GM12878 (cell line): ENCODE measurements around the gene SLC44A4. TPM values are rescaled to one million over a fixed set of nuclear protein-coding genes. Genes with fewer than 3 reads are reported as not detected.
A peak's percentile ranks its signal among the peaks of the same experiment; 100 is the strongest.

ENCODE experiments used
- BMI1 ChIP-seq: fragments of 450-650 bp; IDR thresholded peaks from 2 replicates; pipeline ENCODE4 v1.6.1; 2016; ENCODE audit warnings: mild to moderate bottlenecking, moderate library complexity, borderline replicate concordance
- CREB1 ChIP-seq: IDR thresholded peaks from 2 replicates; pipeline ENCODE4 v1.6.1; 2012; ENCODE audit warnings: low read depth, mild to moderate bottlenecking, inconsistent platforms
- CREM ChIP-seq: IDR thresholded peaks from 2 replicates; pipeline ENCODE4 v1.6.1; 2014; ENCODE audit warnings: antibody characterized with exemption, low read depth
- DPF2 ChIP-seq: fragments of 450-650 bp; IDR thresholded peaks from 2 replicates; pipeline ENCODE4 v1.6.1; 2017; ENCODE audit warnings: mild to moderate bottlenecking
- ETV6 ChIP-seq, 2 experiments: fragments of 450-650 bp in 1 of 2; IDR thresholded peaks in 1 of 2; conservative IDR thresholded peaks in 1 of 2; 2 replicates each; pipeline ENCODE4 v1.6.1; 2014; ENCODE audit warnings: antibody characterized with exemption in 1 of 2, borderline replicate concordance in 1 of 2, low read depth in 1 of 2, mild to moderate bottlenecking in 1 of 2, moderate library complexity in 1 of 2
- FOXK2 ChIP-seq: fragments of 450-650 bp; IDR thresholded peaks from 2 replicates; pipeline ENCODE4 v1.6.1; 2017; ENCODE audit warnings: mild to moderate bottlenecking, moderate library complexity
- GABPA ChIP-seq: IDR thresholded peaks from 2 replicates; pipeline ENCODE4 v1.6.1; 2014; ENCODE audit warnings: antibody characterized with exemption, low read depth, mild to moderate bottlenecking, inconsistent platforms
- HDAC2 ChIP-seq: fragments of 200-600 bp; sonication (generic); IDR thresholded peaks from 2 replicates; pipeline ENCODE4 v1.6.1; 2017
- LARP7 ChIP-seq: fragments of 450-650 bp; IDR thresholded peaks from 2 replicates; pipeline ENCODE4 v1.6.1; 2017; ENCODE audit warnings: mild to moderate bottlenecking
- MYB ChIP-seq: fragments of 150-350 bp; IDR thresholded peaks from 2 replicates; pipeline ENCODE4 v1.6.1; 2014; ENCODE audit warnings: mild to moderate bottlenecking, low read depth, low read length, borderline replicate concordance
- PRDM15 ChIP-seq: fragments of 450-650 bp; formaldehyde crosslinking; IDR thresholded peaks from 2 replicates; pipeline ENCODE4 v1.4.0; 2020; ENCODE audit warnings: mild to moderate bottlenecking, moderate library complexity
- RUNX3 ChIP-seq: IDR thresholded peaks from 2 replicates; pipeline ENCODE4 v1.6.1; 2012; ENCODE audit warnings: low read length, inconsistent platforms
- SMAD1 ChIP-seq: fragments of 450-650 bp; IDR thresholded peaks from 2 replicates; pipeline ENCODE4 v1.6.1; 2018; ENCODE audit warnings: mild to moderate bottlenecking, low read depth; ENCODE audit not compliant: partially characterized antibody
- SP1 ChIP-seq: IDR thresholded peaks from one replicate; pipeline ENCODE4 v1.6.1; 2011; ENCODE audit warnings: low read depth, low read length
- STAT1 ChIP-seq: fragments of 450-650 bp; conservative IDR thresholded peaks from 2 replicates; pipeline ENCODE4 v1.6.1; 2014; ENCODE audit warnings: antibody characterized with exemption, mild to moderate bottlenecking
- TCF12 ChIP-seq: IDR thresholded peaks from 2 replicates; pipeline ENCODE4 v1.6.1; 2011; ENCODE audit warnings: low read depth, mild to moderate bottlenecking, low read length
- ZNF274 ChIP-seq: IDR thresholded peaks from one replicate; pipeline ENCODE4 v1.8.0; 2011; ENCODE audit not compliant: insufficient read length, insufficient read depth
- polyA plus RNA-seq, 11 experiments: library from polyadenylated mRNA; depleted of rRNA in 4 of 11; unstranded in 6 of 11; stranded (reverse) in 5 of 11; fragments of >200 nt; fragmentation: Nextera tagmentation in 4 of 11; fragmentation: Illumina TruSeq in 1 of 11; extraction: Ambion mirVana in 4 of 11; extraction: Trizol in 1 of 11; gene quantifications; 1 replicate in 1 of 11; 2 replicates in 10 of 11; pipeline versions ENCODE4 v1.2.1 to v1.2.3, GENCODE V29; 2011 to 2016; ENCODE audit warnings: inconsistent platforms in 2 of 11, missing spikeins in 2 of 11, low read depth in 1 of 11
- total RNA-seq, 4 experiments: library from RNA; depleted of rRNA in 3 of 4; stranded (reverse); fragments of >200 nt in 3 of 4; fragmentation: Illumina TruSeq in 1 of 4; extraction: Trizol in 1 of 4; gene quantifications; 2 replicates each; pipeline versions ENCODE4 v1.2.1 to v1.2.3, GENCODE V29; 2013 to 2021
- TF ChIP-seq, protein P1 (sequence below): fragments of 450-650 bp; IDR thresholded peaks from 2 replicates; pipeline ENCODE4 v1.6.1; 2017; ENCODE audit warnings: low read depth, mild to moderate bottlenecking, moderate library complexity
- TF ChIP-seq, protein P2 (sequence below): fragments of 450-650 bp; IDR thresholded peaks from 2 replicates; pipeline ENCODE4 v1.6.1; 2017; ENCODE audit warnings: mild to moderate bottlenecking, moderate library complexity
- TF ChIP-seq, protein P3 (sequence below): IDR thresholded peaks from 2 replicates; pipeline ENCODE4 v1.6.1; 2011; ENCODE audit warnings: mild to moderate bottlenecking, low read depth, low read length, moderate library complexity; ENCODE audit not compliant: insufficient replicate concordance

SLC44A4 gene
- total and polyA plus RNA-seq, 10 of the 15 experiments (the other 5 are each of a cell fraction or from before 2014, with no cell fraction given), result 0.04 to 0.24 (median 0.15) TPM; not detected in 3

- TF ChIP-seq BMI1 (no peak), CREM (peak; percentile 86), ETV6 (conservative IDR thresholded peaks at IDR 0.05 in 1 of 2, IDR thresholded peaks at IDR 0.05 in 1 of 2; ENCODE audit: borderline replicate concordance in 1 of 2, low read depth in 1 of 2) (no peak), STAT1 (no peak), LARP7 (peak; percentile 75), RUNX3 (0 out of 2 replicates have a peak, but pooled peaks have one; percentile 6), SMAD1 (no peak), GABPA (no peak), CREB1 (peak; percentile 92), PRDM15 (CRISPR knock-in tag) (no peak), DPF2 (0 out of 2 replicates have a peak, but pooled peaks have one; percentile 42), TCF12 (peak; percentile 69), HDAC2 (no peak), FOXK2 (no peak), ZNF274 (no peak), SP1 (peak; percentile 90), MYB (0 out of 2 replicates have a peak, but pooled peaks have one; percentile 20)
- TF ChIP-seq, protein P1, sequence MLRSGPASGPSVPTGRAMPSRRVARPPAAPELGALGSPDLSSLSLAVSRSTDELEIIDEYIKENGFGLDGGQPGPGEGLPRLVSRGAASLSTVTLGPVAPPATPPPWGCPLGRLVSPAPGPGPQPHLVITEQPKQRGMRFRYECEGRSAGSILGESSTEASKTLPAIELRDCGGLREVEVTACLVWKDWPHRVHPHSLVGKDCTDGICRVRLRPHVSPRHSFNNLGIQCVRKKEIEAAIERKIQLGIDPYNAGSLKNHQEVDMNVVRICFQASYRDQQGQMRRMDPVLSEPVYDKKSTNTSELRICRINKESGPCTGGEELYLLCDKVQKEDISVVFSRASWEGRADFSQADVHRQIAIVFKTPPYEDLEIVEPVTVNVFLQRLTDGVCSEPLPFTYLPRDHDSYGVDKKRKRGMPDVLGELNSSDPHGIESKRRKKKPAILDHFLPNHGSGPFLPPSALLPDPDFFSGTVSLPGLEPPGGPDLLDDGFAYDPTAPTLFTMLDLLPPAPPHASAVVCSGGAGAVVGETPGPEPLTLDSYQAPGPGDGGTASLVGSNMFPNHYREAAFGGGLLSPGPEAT, result peak; percentile 79; the same call in 1 of the 2 replicates
- TF ChIP-seq, protein P2, sequence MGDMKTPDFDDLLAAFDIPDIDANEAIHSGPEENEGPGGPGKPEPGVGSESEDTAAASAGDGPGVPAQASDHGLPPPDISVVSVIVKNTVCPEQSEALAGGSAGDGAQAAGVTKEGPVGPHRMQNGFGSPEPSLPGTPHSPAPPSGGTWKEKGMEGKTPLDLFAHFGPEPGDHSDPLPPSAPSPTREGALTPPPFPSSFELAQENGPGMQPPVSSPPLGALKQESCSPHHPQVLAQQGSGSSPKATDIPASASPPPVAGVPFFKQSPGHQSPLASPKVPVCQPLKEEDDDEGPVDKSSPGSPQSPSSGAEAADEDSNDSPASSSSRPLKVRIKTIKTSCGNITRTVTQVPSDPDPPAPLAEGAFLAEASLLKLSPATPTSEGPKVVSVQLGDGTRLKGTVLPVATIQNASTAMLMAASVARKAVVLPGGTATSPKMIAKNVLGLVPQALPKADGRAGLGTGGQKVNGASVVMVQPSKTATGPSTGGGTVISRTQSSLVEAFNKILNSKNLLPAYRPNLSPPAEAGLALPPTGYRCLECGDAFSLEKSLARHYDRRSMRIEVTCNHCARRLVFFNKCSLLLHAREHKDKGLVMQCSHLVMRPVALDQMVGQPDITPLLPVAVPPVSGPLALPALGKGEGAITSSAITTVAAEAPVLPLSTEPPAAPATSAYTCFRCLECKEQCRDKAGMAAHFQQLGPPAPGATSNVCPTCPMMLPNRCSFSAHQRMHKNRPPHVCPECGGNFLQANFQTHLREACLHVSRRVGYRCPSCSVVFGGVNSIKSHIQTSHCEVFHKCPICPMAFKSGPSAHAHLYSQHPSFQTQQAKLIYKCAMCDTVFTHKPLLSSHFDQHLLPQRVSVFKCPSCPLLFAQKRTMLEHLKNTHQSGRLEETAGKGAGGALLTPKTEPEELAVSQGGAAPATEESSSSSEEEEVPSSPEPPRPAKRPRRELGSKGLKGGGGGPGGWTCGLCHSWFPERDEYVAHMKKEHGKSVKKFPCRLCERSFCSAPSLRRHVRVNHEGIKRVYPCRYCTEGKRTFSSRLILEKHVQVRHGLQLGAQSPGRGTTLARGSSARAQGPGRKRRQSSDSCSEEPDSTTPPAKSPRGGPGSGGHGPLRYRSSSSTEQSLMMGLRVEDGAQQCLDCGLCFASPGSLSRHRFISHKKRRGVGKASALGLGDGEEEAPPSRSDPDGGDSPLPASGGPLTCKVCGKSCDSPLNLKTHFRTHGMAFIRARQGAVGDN, result peak; percentile 74
- TF ChIP-seq, protein P3, sequence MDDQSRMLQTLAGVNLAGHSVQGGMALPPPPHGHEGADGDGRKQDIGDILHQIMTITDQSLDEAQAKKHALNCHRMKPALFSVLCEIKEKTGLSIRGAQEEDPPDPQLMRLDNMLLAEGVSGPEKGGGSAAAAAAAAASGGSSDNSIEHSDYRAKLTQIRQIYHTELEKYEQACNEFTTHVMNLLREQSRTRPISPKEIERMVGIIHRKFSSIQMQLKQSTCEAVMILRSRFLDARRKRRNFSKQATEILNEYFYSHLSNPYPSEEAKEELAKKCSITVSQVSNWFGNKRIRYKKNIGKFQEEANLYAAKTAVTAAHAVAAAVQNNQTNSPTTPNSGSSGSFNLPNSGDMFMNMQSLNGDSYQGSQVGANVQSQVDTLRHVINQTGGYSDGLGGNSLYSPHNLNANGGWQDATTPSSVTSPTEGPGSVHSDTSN, result peak; percentile 48
These were observed 16.2 kb downstream of the SLC44A4 start, which contains the start of gene NEU1 (continued) for GRCh38 chr6:31862344-31863235.
